PC-3 (cell line): ENCODE data around the gene DNPH1. TPM values are rescaled to one million over a fixed set of nuclear protein-coding genes. Genes with fewer than 3 reads are reported as not detected.

ENCODE experiments used
- ATAC-seq: fragments of 200-7000 bp; cut with Tn5 transposase; 2 replicates; pipeline ENCODE4 v1.9.1; 2020; ENCODE audit warnings: mild to moderate bottlenecking, moderate library complexity
- BruUV-seq: library from RNA; stranded (reverse); fragments of 400-500 nt; replicated peaks from 2 replicates; lab custom pipeline; 2021; lab: Mats Ljungman, UMichigan
- CTCF ChIA-PET: fragments of 300-600 bp; sonication (Branson Sonifier 250); formaldehyde crosslinking; loops from one replicate; lab custom pipeline; 2022; ENCODE audit warnings: antibody characterized with exemption; lab: Charles Lee
- POLR2A ChIA-PET: fragments of 300-600 bp; sonication (Branson Sonifier 250); formaldehyde crosslinking; loops from one replicate; lab custom pipeline; 2022; ENCODE audit warnings: antibody characterized with exemption; ENCODE audit not compliant: unreplicated experiment; lab: Charles Lee
- DNase-seq: peaks from one replicate; pipeline ENCODE4 v3.0.0-alpha.2; 2015
- H2AFZ ChIP-seq: fragments of 300-600 bp; sonication (generic); 2 replicates; pipeline ENCODE4 v1.6.0; 2016; ENCODE audit warnings: antibody characterized with exemption, low read length
- H3F3A ChIP-seq: fragments of 300-600 bp; sonication (generic); one replicate; pipeline ENCODE4 v1.6.0; 2017; ENCODE audit warnings: antibody characterized with exemption, low read length, control low read depth, mild to moderate bottlenecking; ENCODE audit not compliant: unreplicated experiment
- H3K27ac ChIP-seq: fragments of 300-600 bp; sonication (generic); 2 replicates; pipeline ENCODE4 v1.5.1; 2016; ENCODE audit warnings: mild to moderate bottlenecking, low read length
- H3K27me3 ChIP-seq: fragments of 300-600 bp; sonication (generic); 2 replicates; pipeline ENCODE4 v1.6.1; 2016; ENCODE audit warnings: low read length, mixed read lengths
- H3K36me3 ChIP-seq: fragments of 300-600 bp; sonication (generic); 2 replicates; pipeline ENCODE4 v1.6.1; 2016; ENCODE audit warnings: low read depth, mixed run types, low read length, mixed read lengths
- H3K4me1 ChIP-seq: fragments of 300-600 bp; sonication (generic); 2 replicates; pipeline ENCODE4 v1.5.1; 2016; ENCODE audit warnings: low read length; ENCODE audit not compliant: insufficient read depth
- H3K4me2 ChIP-seq: fragments of 300-600 bp; sonication (generic); 2 replicates; pipeline ENCODE4 v1.6.0; 2016; ENCODE audit warnings: low read length
- H3K4me3 ChIP-seq: fragments of 300-600 bp; sonication (generic); 2 replicates; pipeline ENCODE4 v1.5.1; 2016; ENCODE audit warnings: mild to moderate bottlenecking, low read length, mixed read lengths
- H3K79me2 ChIP-seq: fragments of 300-600 bp; sonication (generic); 2 replicates; pipeline ENCODE4 v1.6.1; 2017; ENCODE audit warnings: low read length, mixed read lengths
- H3K9ac ChIP-seq: fragments of 300-600 bp; sonication (generic); 2 replicates; pipeline ENCODE4 v1.6.0; 2016; ENCODE audit warnings: mild to moderate bottlenecking, low read length
- H3K9me2 ChIP-seq: fragments of 300-600 bp; sonication (generic); replicated peaks from 2 replicates; pipeline ENCODE4 v1.6.1; 2016; ENCODE audit warnings: mixed run types, low read length, mixed read lengths
- H3K9me3 ChIP-seq: fragments of 300-600 bp; sonication (generic); 2 replicates; pipeline ENCODE4 v1.6.1; 2016; ENCODE audit warnings: low read length, mixed read lengths
- H4K20me1 ChIP-seq: fragments of 300-600 bp; sonication (generic); 2 replicates; pipeline ENCODE4 v1.6.1; 2016; ENCODE audit warnings: low read length, mixed read lengths
- EZH2 ChIP-seq: fragments of 300-600 bp; sonication (generic); IDR thresholded peaks from one replicate; pipeline ENCODE4 v1.6.1; 2017; ENCODE audit warnings: antibody characterized with exemption, mild to moderate bottlenecking, low read length; ENCODE audit not compliant: unreplicated experiment
- EZH2phosphoT487 ChIP-seq: fragments of 300-600 bp; sonication (generic); IDR thresholded peaks from 2 replicates; pipeline ENCODE4 v1.6.1; 2018; ENCODE audit warnings: mild to moderate bottlenecking, antibody characterized with exemption, low read length, borderline replicate concordance
- intact Hi-C: fragments of 100-400 bp; cut with micrococcal nuclease; formaldehyde crosslinking; loops from 2 replicates; pipeline ENCODE4 v1.9.0; 2023
- total RNA-seq: library from RNA; depleted of rRNA; stranded (reverse); fragments of >200 nt; gene quantifications from 2 replicates; pipeline ENCODE4 v1.2.3, GENCODE V29; 2014
- TF ChIP-seq, protein P1 (sequence below): fragments of 300-600 bp; sonication (generic); conservative IDR thresholded peaks from 2 replicates; pipeline ENCODE4 v1.5.1; 2017; ENCODE audit warnings: antibody characterized with exemption, low read depth, mild to moderate bottlenecking, low read length

Gene DNPH1
- total RNA-seq, 1 experiment from 2014 or later: 128 TPM

- ChIA-PET POLR2A (no interaction called here), CTCF (no interaction called here)
- ATAC-seq: no peak
- Histone ChIP-seq H3K9me2 (no peaks in the 10 kb centered on the region), H3K9ac (no peak overlapping the region), H3K79me2 (no peaks in the 10 kb centered on the region), H3K4me3 (no peak overlapping the region), H4K20me1 (no peaks in the 10 kb centered on the region), H3K27ac (no peak overlapping the region), H3K36me3 (no peaks in the 10 kb centered on the region), H3K4me2 (no peak overlapping the region), H3K4me1 (no peaks in the 10 kb centered on the region), H2AFZ (no peak overlapping the region), H3F3A (no peaks in the 10 kb centered on the region), H3K27me3 (no peaks in the 10 kb centered on the region), H3K9me3 (no peaks in the 10 kb centered on the region)
- no peak for DNase-seq
- intact Hi-C loops: no loop called here
- TF ChIP-seq EZH2 (no peak), EZH2phosphoT487 (no peak)
- TF ChIP-seq, protein P1, sequence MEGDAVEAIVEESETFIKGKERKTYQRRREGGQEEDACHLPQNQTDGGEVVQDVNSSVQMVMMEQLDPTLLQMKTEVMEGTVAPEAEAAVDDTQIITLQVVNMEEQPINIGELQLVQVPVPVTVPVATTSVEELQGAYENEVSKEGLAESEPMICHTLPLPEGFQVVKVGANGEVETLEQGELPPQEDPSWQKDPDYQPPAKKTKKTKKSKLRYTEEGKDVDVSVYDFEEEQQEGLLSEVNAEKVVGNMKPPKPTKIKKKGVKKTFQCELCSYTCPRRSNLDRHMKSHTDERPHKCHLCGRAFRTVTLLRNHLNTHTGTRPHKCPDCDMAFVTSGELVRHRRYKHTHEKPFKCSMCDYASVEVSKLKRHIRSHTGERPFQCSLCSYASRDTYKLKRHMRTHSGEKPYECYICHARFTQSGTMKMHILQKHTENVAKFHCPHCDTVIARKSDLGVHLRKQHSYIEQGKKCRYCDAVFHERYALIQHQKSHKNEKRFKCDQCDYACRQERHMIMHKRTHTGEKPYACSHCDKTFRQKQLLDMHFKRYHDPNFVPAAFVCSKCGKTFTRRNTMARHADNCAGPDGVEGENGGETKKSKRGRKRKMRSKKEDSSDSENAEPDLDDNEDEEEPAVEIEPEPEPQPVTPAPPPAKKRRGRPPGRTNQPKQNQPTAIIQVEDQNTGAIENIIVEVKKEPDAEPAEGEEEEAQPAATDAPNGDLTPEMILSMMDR: no peak
- no TSS peak for BruUV-seq
Measured at GRCh38 chr6:43257367-43258145, 28.3 kb upstream of the DNPH1 start.

DNA sequence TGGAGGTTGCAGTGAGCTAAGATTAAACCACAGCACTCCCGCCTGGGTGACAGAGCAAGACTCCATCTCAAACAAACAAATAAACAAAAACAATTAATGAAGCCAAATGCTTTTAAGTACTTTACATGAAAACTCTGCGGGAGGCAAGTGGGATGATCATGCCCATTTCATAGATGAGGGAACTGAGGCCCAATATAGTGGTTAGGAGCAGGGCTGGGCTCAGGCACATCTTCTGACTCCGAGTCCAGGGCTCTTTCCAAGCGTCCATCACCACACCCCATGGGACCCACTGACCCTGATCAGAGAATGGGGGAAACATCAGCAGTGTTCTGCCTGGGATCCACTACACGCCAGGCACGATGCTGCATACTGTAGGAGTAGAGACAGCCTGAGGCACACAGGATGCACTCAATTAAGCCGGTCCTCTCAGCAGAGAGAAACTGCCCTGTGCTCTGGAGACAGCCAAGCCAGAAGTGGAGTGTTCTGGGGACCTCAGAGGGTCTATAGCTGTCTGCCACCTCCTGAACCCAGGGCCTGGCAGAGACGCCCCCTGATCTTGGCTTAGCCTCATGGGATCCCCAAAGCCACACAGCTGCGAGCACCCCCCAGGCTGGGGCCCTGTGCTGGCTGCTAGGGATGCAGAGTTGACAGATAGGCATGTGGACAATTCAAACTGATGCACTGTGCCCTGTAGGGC is 27.5 kb upstream of the DNPH1 start:
- intact Hi-C loops: no loop called here
- BruUV-seq: no TSS peak
- POLR2A ChIA-PET: no interaction called here

More for the DNA sequence above, 27.5 kb upstream of the DNPH1 start:
- H3K27me3 ChIP-seq: no peaks in the 10 kb centered on the region
- no peaks in the 10 kb centered on the region for H4K20me1 ChIP-seq
- no peak overlapping the region for H3K9ac ChIP-seq
- no peak overlapping the region for H2AFZ ChIP-seq
- no peak overlapping the region for H3K27ac ChIP-seq
- H3K4me1 ChIP-seq: no peaks in the 10 kb centered on the region
- H3K4me2 ChIP-seq: no peak overlapping the region
- no peaks in the 10 kb centered on the region for H3K9me3 ChIP-seq
- no peaks in the 10 kb centered on the region for H3K36me3 ChIP-seq
- no peak for ATAC-seq
- no peaks in the 10 kb centered on the region for H3F3A ChIP-seq
- no peak for DNase-seq
- H3K79me2 ChIP-seq: no peaks in the 10 kb centered on the region
- TF ChIP-seq EZH2phosphoT487 (no peak), EZH2 (no peak)
- TF ChIP-seq, protein P1: no peak
- CTCF ChIA-PET: no interaction called here
- H3K9me2 ChIP-seq: no peaks in the 10 kb centered on the region
- no peak overlapping the region for H3K4me3 ChIP-seq
